Lower leg skin (tissue), 4 donors: ENCODE results near the gene PPP1R26. TPM values are rescaled to one million over a fixed set of nuclear protein-coding genes. Genes with fewer than 3 reads are reported as not detected.
A peak's percentile ranks its signal among the peaks of the same experiment; 100 is the strongest.
"Not testable (repeated sequence)": the region's sequence is repeated elsewhere in the genome, so short reads cannot be mapped to it uniquely, and the experiment has no call there.

Experiments used
- DNase-seq, 2 donors: peaks; one replicate each; pipeline ENCODE4 v3.0.0-alpha.2; 2019; ENCODE audit warnings: low spot score in 2 of 2
- H3K4me3 ChIP-seq: fragments of 200-600 bp; sonication (generic); 2 replicates; pipeline ENCODE4 v1.5.1; 2017; ENCODE audit warnings: mild to moderate bottlenecking, low read depth; ENCODE audit not compliant: poor library complexity, severe bottlenecking
- CTCF ChIP-seq, 3 donors: fragments of 450-650 bp; IDR thresholded peaks; one replicate each; pipeline ENCODE4 v1.5.1; 2016; ENCODE audit warnings: antibody characterized with exemption in 3 of 3, mild to moderate bottlenecking in 3 of 3, moderate library complexity in 2 of 3
- POLR2A ChIP-seq, 2 donors: fragments of 450-650 bp; IDR thresholded peaks; one replicate each; pipeline ENCODE4 v1.6.1; 2016 to 2017; ENCODE audit warnings: antibody characterized with exemption in 2 of 2, mild to moderate bottlenecking in 1 of 2, moderate library complexity in 1 of 2
- WGBS, 2 donors: methylation state at CpG; one replicate each; pipeline ENCODE4 v1.1.5; 2018; 5-methylcytosine and 5-hydroxymethylcytosine counted together
- intact Hi-C: fragments of 100-400 bp; cut with DNase I; formaldehyde crosslinking; loops from one replicate; pipeline ENCODE4 v1.15.0; 2023; ENCODE audit warnings: low total_unique reads
- total RNA-seq, 4 donors: library from RNA; depleted of rRNA; stranded (reverse); fragments of >200 nt; gene quantifications; one replicate each; pipeline ENCODE4 v1.1.0, GENCODE V29; 2016

The PPP1R26 gene
- total RNA-seq, 4 donors from 2014 or later: 8.4 to 11.5 (median 9.2) TPM

- WGBS, 2 donors: 59 to 71% methylated on average over 9 to 11 of the region's 11 CpGs
- TF ChIP-seq CTCF (IDR thresholded peaks at IDR 0.05) (no peak), POLR2A (IDR thresholded peaks at IDR 0.05) (no peak)
- intact Hi-C loops: no loop called here
- no peak overlapping the region for H3K4me3 ChIP-seq
- peak in 1 of 2 donors; percentile 76 for DNase-seq
Observed at GRCh38 chr9:135526089-135526729, 46.6 kb downstream of the PPP1R26 start.

- TF ChIP-seq POLR2A (IDR thresholded peaks at IDR 0.05): no peak
- peak in 1 of 2 donors; percentile 79 for DNase-seq
- 72 to 76% methylated on average over 24 to 30 of the region's 30 CpGs for WGBS, 2 donors
- H3K4me3 ChIP-seq: no peak overlapping the region
- intact Hi-C loops: no loop called here
Observed at GRCh38 chr9:135526730-135527571, 47.4 kb downstream of the PPP1R26 start.

- intact Hi-C loops, H3K4me3 ChIP-seq: not testable (repeated sequence)
- 89 to 94% methylated on average over 10 of the region's 10 CpGs for WGBS, 2 donors
- peak in 1 of 2 donors; percentile 61 for DNase-seq
Observed at GRCh38 chr9:135528842-135529435, 49.4 kb downstream of the PPP1R26 start.

- 83 to 92% methylated on average over 5 of the region's 5 CpGs for WGBS, 2 donors
- DNase-seq: peak in 1 of 2 donors; percentile 42
- intact Hi-C loops: no loop called here
- no peak for TF ChIP-seq CTCF (IDR thresholded peaks at IDR 0.05)
- no peak for TF ChIP-seq POLR2A (IDR thresholded peaks at IDR 0.05)
- H3K4me3 ChIP-seq: no peak overlapping the region
Observed at GRCh38 chr9:135530146-135530545, 50.6 kb downstream of the PPP1R26 start.

GRCh38 chr9:135531096-135531495 lies 51.5 kb downstream of the PPP1R26 start:
- peak in 1 of 2 donors; percentile 77 for DNase-seq
- WGBS, 2 donors: 88 to 96% methylated on average over 6 to 9 of the region's 10 CpGs
- intact Hi-C loops: no loop called here
- no peak overlapping the region for H3K4me3 ChIP-seq
- no peak for TF ChIP-seq POLR2A (IDR thresholded peaks at IDR 0.05)

GRCh38 chr9:135533113-135533512 lies 53.5 kb downstream of the PPP1R26 start:
- 89 to 94% methylated on average over 3 of the region's 3 CpGs for WGBS, 2 donors

More at GRCh38 chr9:135533113-135533512, 53.5 kb downstream of the PPP1R26 start:
- intact Hi-C loops: no loop called here
- TF ChIP-seq POLR2A (IDR thresholded peaks at IDR 0.05): no peak
- TF ChIP-seq CTCF (IDR thresholded peaks at IDR 0.05): no peak
- H3K4me3 ChIP-seq: no peak overlapping the region
- no peak for DNase-seq
